RPMI8226 (cell line): Measurements from ENCODE around the gene FNDC3B.

Source experiments
- DNase-seq: peaks from one replicate; pipeline ENCODE4 v3.0.0-alpha.2; 2015

Gene FNDC3B

DNA sequence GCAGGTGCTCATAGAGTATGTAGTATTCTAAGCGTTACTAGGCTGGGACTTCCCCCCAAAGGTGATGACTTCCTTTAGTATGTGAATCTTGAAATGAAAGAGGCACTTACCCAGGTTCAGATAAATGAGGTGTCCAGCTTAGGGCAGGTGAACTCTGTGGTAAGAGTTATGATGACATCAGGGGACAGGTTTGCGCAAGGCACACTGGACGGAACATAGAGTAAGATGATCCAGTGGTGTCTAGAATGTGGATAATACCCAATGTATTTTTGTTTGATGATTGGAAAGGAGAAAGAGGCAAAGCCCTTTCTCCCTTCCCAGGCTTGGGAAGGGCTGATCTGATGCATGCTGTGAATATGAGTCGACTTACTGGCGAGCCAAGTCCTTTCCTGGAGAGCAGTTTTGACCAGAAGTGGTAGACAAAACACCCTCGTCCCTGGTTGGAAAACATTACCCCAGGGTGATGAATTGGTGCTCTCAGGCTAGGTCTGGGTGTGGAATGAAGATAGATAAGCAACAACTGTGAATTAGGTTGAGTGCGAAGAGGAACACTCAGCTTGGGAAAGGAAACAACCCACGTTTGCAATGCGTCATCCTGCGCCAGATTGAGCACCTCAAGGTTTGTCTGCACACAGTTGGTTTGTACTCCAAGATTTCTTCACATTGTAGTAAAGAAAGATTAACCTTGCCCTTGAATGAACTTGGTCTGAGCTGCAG lies 284.7 kb downstream of the FNDC3B start:
- DNase-seq: no peak

DNA sequence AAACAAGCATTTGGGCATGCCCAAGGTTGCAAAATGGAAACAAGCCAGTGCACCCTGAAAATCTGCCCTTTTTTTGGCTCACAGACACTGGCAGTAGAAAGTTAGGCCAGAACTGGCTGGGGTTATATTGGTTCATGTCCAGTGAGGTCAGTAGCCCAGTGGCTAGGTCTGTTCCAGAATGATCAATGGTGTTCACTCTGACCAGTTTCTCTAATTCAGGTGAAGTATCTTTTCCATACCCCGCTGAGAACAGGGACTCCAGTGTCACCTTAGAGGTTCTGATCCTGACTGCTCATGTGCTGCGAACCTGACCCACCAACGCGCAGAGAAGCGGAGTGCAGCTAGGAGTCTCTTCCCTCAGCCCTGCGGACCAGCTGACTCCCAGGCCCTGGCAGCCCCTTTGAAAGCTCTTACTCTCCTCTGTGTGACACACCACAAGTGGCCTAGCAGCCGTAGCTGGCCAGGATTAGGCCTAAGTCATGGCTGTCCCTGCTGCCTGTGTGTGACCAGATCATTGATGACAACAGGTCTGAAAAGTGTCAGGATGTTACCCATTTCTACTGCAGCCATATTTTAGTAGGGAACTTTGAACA lies 285.3 kb downstream of the FNDC3B start:
- DNase-seq: no peak

DNA sequence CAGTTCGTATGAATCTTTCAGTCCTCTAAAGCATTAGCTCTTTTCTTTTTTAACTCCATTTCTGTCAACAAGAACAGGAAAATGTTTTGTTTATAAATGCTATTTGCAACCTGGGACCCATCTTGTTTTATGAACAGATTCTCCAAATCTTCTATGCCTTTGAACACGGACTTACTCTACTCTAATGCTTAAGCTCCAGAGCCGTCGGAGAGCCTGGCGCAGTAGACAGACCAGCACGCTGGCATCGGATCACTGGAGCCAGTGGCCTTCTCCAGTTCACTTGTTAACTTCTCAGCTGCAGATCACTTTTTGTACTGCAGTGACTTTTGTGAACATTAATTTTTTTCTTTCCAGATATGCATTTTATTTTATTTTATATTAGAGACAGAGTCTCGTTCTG lies 286.1 kb downstream of the FNDC3B start:
- DNase-seq: no peak

DNA sequence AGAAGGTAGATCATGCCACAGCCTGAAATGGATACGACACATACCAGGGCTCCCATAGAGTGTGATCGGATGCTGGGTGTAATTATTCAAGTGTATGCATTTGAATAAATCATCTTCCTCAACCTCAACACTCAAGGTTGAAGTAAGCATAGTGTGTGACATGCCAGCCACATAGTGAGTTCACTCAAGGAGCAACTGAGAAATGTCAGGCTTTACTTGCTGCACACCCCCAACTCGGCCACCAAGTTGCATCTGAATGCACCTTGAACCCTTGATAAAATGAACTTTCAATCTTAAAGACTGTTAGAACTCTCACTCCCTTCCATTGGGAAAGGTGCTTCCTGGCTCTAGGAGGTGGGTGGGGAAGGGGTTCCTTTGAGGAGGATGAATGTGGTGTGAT lies 287.6 kb downstream of the FNDC3B start:
- DNase-seq: no peak

DNA sequence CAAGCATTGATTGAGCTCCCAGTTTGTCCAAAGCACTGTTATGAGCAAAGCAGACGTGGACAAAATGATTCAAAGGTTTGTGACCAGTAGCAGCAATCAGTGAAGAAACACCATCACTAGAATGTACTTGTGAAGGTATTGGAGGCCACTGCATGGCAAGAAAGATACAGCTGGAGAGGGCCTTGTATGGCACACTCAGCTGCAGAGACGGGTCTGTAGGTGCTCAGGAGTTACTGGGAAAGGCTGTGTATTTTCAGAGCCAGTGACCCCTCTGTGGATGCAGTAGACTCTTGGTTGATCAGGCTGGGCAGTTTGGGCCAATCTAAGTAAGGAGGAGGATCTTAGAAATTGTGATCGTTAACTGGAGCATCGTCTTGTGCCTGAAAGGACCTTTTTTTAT lies 288.9 kb downstream of the FNDC3B start:
- no peak for DNase-seq

DNA sequence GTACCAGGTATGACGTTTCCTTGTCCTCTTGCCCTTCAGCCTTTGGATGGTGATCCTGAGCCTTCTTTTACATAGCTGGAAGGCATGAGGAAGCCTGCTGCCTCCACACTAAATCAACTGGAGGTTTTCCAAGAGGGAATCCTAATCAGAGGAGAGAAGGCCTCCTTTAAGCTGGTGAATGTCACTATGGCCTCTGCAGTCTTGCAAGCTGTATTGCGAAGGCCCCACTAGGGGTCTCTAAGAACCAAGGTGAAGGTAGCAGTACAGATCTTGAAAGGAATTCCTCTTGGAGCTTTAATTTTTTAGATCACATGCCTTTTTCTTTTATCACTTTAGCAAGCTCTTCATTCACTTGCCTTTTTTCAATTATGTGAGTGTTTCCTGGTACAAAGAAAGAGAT lies 289.7 kb downstream of the FNDC3B start:
- DNase-seq: no peak

DNA sequence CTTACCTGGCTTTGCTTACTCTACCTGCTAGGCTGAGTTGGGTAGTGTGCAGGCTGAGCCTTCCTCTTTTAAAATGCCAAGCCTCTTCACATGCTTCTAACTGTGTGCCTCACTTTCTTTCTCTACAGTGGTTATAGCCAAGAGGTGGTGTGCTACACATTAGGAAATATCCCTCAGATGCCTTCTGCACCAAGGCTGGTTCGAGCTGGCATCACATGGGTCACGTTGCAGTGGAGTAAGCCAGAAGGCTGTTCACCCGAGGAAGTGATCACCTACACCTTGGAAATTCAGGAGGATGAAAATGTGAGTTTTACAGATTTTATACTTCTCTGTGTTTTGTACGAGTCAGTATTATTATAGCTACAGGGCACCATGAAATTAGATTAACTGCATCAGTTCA lies 291.0 kb downstream of the FNDC3B start:
- no peak for DNase-seq

DNA sequence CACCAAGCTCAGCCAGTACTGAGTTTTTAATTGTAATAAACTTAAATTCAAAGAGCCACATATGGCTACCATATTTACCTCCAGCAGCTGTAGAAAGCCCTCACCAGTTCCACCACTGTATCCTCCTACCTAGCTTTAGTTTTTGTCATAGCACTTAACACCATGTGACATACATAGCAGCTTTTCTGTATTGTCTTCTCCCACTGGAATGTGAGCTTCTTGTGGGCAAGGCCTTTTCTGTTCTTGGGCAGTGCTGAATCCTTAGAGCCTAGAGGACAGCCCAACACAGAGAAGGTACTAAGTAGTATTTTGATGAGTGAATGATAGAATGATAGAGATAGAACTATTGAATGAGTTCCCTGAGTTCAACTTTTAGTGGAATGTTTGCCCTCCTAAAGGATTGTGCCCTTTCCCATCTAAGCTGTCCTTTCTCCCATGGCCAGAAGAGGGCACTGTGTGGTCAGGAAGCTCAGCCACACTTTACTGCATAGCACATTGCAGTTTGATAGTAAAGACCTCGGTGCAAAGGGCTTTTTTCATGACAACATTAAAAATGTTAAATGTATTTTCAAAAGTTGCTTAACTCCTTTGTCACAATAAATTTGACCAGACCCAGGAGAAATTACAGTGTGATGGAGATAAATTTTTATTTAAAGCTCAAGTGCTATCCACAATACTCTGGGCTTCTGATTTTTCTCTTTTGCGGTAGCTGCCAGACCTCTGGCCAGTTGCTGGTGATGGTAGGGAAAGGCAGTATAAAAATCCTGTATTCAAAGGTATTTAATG lies 293.1 kb downstream of the FNDC3B start:
- DNase-seq: peak; percentile 70

DNA sequence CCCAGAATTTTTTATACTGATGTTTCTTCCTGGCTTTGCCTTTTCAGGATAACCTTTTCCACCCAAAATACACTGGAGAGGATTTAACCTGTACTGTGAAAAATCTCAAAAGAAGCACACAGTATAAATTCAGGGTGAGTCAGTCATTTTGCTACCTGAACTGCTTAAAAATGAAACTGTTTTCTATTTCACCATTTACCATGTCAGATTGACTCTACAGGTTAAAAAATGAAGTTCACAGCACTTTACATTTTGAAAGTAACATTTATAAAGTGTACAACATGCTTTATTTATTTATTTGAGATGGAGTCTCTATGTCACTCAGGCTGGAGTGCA lies 293.6 kb downstream of the FNDC3B start:
- DNase-seq: no peak

DNA sequence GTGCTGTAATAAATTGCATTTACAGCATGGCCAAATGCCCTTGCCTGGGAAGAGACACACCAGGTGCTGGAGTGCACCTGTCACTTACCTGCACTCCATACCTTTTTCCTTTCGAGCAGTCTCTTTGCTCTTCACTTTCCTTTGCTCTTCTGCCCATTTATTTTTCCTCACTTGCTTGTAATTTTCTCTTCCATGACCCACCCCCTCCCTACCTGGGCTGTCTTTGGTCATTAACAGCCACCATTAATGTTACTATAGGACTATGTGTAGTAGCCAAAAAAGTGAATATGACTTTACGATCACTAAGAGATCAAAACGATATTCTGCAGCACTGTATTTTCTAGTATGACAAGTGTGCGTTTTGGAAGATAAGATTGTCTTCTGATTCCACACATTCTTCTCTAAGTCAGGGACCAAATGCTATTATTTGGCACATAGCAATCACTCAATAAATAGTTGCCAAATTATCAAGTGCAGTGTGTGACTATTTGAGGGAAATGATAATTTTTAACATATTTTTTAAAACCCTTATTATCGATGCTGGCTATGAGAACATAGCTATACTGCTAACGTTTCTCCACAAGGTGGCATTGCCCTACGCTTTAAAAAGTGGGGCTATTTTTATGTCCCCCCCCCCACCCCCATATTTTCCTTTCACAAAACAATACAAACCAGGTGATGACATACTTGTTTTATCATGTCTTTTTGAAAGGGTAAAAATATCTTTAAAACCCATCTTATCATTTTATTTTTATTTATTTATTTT lies 294.5 kb downstream of the FNDC3B start:
- DNase-seq: no peak

DNA sequence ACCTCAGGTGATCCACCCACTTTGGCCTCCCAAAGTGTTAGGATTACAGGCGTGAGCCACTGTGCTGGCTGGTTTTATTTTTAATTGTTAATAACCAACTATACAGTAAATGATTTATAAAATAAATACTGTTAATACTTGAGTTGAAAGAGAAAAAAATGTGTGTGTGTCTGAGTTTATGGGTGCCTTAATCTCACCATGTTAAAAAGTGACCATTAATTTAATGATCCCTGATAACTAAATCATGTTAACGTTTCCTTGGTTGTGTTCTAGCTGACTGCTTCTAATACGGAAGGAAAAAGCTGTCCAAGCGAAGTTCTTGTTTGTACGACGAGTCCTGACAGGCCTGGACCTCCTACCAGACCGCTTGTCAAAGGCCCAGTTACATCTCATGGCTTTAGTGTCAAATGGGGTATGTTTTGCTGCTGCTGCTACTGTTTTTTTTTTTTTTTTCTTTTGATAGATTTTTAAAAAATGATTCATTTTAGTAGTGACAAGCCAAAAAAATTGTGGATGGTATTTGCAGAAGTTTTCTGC lies 295.4 kb downstream of the FNDC3B start:
- DNase-seq: no peak

DNA sequence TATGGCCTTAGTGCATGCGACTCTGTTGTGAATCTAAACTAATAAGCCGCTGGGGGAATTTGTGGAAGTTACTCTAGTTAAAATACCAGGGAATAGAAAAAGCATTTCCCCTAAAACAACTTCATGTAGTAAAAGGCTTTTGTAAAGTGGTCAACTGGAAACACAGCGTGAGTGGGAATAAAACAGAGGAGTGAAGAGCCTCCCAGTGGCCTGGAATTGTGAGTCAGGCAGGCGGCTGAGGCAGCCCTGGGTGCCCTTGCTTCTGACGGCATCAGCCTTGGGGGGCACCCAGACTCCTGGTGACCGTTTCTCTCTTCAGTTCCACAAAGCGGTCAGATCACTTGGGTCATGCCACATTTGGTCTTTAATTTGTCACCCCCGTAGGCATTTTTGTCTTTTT lies 300.5 kb downstream of the FNDC3B start:
- no peak for DNase-seq

DNA sequence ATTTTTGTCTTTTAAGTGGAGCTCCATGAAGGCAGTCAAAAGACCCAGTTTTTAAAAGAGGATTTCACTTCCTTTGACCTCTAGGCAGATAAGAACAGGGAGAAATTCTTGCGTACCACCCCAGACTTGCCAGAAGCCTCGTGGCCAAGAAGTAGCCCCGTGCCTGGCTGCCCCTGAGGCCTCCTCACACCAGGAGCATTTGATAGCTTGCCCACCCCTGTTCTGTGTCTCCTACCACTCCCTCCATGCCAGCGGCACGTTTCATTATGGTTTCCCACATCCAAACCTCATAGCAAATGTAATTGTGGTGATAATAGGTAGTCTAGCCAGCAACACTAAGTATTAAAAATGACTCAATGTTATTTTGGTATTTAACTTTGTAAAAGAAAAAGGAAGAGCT lies 301.2 kb downstream of the FNDC3B start:
- no peak for DNase-seq

DNA sequence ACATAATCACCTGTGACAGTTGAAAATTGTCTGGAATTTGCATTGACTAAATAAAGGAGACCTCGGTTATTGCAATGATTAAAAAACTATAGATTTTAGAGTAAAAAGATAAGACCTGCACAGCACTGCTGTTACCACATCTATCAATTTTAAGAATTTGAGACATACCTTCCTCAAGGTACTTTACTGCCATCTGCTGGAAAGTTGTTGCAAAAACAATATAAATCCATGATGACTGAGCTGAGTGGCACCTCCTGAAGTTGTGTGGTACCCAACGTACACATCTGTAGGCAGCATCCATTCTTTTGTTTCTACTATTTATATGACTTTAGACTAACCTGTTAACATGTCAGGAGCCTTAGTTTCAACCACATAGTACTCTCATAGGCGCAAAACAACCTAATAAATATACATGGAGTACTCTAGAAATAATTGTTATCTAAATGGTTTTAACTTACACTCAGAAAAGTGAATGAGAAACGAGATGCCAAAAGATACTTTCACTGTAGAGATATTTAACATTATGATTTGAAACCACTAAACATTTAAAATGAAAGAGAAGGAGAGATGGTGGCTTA lies 302.2 kb downstream of the FNDC3B start:
- peak; percentile 76 for DNase-seq

DNA sequence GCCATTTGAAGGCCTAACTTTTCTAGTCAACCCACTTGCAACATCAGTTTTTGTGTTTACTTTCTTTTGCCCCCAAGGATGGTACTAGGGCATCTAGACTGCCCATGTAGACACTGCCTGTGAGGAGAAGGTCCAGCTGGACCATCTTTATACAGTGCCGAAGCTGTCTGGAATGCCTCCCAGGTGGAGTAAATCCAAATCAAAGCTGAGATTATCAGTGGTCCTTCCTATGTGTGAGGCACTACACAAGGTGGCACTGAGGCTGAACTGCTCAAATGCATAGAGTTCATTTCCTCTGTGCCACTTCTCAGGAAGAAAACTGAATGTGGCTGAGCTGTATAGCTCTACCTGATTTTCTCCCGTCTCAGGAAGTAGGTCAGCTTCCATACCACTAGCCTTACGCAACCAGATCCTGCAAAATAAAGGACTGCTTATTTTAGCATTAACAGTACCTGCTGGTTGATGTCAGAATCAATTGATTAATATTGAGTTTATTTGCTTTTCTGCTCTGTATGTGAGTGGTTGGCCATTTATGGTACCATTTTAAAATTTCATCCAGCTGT lies 302.8 kb downstream of the FNDC3B start:
- DNase-seq: no peak

DNA sequence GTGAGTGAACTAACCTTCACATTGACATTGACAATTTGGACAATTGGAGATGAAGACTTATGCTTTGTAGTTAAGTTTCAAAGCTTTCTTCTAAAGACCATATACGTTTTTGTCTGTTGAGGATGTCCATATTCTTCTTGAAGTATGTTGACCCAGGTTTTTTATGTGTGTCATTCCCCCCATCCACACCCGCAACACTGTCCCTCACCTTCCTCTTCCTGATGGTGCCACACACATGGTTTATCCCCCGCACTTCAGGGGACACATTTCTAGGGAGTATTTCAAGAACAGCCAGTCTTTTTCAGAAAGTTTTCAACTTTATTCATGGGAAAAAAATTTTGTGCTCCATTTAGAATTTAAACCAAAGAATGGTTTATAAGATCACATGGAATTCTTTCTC lies 303.7 kb downstream of the FNDC3B start:
- DNase-seq: no peak

DNA sequence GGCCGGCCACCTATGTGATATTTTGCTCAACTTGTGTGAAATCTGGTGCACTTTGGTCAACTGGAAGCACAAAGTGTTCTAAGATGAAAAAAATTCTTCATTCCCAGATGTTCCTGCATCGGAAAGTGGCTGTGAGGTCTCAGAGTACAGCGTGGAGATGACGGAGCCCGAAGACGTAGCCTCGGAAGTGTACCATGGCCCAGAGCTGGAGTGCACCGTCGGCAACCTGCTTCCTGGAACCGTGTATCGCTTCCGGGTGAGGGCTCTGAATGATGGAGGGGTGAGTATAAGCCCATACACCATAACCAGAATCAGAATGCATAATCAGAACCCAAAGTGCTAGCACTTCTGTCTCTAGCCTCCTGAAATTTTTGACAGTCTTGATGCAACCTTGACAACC lies 304.6 kb downstream of the FNDC3B start:
- no peak for DNase-seq

DNA sequence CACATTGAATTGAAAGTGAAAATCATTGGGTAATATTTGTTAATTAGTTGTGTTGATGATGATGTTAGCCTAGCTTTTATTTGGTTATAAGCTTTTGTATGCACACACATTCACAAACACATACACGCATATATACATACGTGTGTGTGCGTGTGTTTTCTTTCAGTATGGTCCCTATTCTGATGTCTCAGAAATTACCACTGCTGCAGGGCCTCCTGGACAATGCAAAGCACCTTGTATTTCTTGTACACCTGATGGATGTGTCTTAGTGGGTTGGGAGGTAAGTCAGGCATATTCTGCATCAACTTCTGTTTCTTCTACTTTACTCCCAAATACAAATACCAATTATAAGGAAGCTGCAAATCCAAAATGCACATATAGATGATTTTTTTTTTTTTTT lies 306.8 kb downstream of the FNDC3B start:
- no peak for DNase-seq

DNA sequence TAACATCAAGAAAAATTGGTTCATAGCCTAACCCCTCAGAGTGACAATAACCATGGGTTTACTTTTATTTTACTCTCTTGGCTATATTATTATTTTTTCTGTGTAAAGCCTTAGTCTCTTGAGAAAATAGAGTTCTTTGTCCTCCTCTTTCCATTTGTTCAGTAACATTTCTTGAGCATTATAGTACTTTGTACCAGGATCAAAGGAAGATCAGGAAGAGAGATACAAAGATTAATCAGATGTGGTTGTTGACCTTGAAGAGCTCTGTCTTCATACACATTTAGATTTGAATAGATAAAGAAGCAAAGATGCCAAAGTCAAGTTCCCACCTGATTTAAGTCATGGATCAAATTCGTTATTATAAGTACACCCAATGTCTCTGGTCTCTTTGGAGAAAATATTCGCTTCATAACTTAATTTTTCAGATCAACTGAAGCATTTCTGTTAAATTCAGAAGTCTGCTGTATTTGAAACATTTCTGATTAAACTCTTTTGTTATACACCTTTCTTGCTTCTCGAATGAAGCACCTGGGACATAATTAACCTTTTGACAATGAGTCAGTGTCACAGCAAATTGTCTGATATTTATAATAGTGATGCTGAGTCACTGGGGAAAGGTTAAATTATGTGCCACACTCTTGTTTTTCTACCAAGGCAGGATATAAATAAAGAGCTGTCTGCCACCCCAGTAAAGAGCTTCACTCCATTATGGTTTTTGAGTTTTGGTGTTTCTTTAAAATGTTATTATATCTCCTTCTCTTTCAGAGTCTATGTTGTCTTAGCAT lies 308.7 kb downstream of the FNDC3B start:
- DNase-seq: no peak

DNA sequence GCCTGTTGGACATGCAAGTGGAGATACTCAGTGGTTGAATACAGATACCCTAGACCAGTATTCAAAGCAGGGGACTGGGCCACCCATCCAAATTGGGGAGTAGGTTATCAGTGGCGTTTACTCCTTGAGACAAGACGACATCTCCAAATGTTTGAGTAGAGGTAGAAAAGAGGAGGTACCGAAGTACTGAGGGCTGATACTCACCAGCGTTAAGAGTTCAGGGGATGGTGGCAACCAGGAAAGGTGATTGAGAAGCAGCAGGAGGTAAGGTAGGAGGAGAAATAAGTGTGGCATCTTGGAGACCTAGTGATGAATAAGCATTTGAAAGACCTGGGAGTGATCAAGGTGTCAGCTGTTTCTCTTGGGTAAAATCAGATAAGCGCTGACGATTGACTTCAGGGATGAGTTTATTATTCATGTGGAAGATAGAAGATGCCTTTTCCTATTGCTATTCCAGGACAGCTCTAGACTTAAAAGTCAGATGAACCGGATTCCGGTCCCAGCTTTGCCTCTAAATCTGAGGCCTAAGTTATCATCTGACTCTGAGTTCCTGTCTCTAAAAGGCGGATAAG lies 312.6 kb downstream of the FNDC3B start:
- no peak for DNase-seq

DNA sequence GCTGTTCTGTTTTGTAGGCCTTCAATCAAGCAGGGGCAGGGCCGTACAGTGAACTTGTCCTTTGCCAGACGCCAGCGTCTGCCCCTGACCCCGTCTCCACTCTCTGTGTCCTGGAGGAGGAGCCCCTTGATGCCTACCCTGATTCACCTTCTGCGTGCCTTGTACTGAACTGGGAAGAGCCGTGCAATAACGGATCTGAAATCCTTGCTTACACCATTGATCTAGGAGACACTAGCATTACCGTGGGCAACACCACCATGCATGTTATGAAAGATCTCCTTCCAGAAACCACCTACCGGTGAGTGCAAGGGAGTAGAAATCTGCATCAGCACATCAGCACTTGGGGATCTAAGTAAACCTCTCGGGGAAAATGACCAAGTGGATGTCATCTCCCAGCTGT lies 313.4 kb downstream of the FNDC3B start:
- DNase-seq: no peak
